Osteocyte (in vitro differentiated cells): ENCODE data around the gene TMEM250. TPM values are rescaled to one million over a fixed set of nuclear protein-coding genes. Genes with fewer than 3 reads are reported as not detected.
A peak's percentile ranks its signal among the peaks of the same experiment; 100 is the strongest.

ENCODE experiments used
- DNase-seq: peaks from one replicate; pipeline ENCODE4 v3.0.0; 2021; ENCODE audit warnings: mixed read lengths; ENCODE audit not compliant: unreplicated experiment; ENCODE audit errors: extremely low spot score
- H3K27ac Mint-ChIP-seq: one replicate; pipeline ENCODE4 v1.8.0; 2021; ENCODE audit warnings: mild to moderate bottlenecking, mixed read lengths; ENCODE audit not compliant: unreplicated experiment
- H3K27me3 Mint-ChIP-seq: one replicate; pipeline ENCODE4 v1.8.0; 2021; ENCODE audit warnings: mixed read lengths; ENCODE audit not compliant: unreplicated experiment
- H3K36me3 Mint-ChIP-seq: one replicate; pipeline ENCODE4 v1.8.0; 2021; ENCODE audit warnings: mixed read lengths; ENCODE audit not compliant: unreplicated experiment
- H3K4me1 Mint-ChIP-seq: one replicate; pipeline ENCODE4 v1.8.0; 2021; ENCODE audit warnings: mixed read lengths; ENCODE audit not compliant: unreplicated experiment
- H3K4me3 Mint-ChIP-seq: one replicate; pipeline ENCODE4 v1.8.0; 2021; ENCODE audit warnings: mild to moderate bottlenecking, moderate library complexity, mixed read lengths; ENCODE audit not compliant: unreplicated experiment
- H3K9me3 Mint-ChIP-seq: one replicate; pipeline ENCODE4 v1.8.0; 2021; ENCODE audit warnings: mixed read lengths; ENCODE audit not compliant: unreplicated experiment
- total RNA-seq: library from RNA; stranded (reverse); gene quantifications from 2 replicates; pipeline ENCODE4 v1.2.1, GENCODE V29; 2021
- TF ChIP-seq, protein P1 (sequence below): fragments of 200-600 bp; sonication (generic); IDR thresholded peaks from 2 replicates; pipeline ENCODE4 v1.5.0; 2021; ENCODE audit warnings: antibody characterized with exemption, mild to moderate bottlenecking, moderate library complexity

Gene TMEM250
- total RNA-seq, 1 donor from 2014 or later, result 34.0 TPM

DNA sequence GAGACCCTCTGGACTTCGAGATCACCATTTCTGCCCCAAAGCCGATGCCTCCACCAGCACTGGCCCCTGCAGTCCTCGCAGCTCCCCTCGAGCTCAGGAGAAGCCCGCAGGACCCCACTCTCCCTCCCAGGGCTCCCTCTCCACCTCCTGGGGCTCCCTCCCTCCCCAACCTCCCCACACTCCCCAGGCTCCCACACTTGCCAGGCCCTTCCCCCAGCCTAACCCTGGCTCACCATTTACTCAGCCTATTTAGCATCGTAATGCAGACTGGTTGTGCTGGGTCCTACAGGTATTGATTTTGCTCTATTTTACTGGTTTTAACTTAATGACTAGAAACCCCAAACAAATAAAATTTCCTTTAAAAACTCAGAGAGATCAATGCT, 23.7 kb upstream of the TMEM250 start:
- no peaks in the 10 kb centered on the region for H3K27me3 Mint-ChIP-seq
- H3K9me3 Mint-ChIP-seq, result no peaks in the 10 kb centered on the region
- H3K4me1 Mint-ChIP-seq, result no peaks in the 10 kb centered on the region
- no peak for DNase-seq
- no peak overlapping the region for H3K4me3 Mint-ChIP-seq
- no peaks in the 10 kb centered on the region for H3K36me3 Mint-ChIP-seq
- H3K27ac Mint-ChIP-seq, result no peak overlapping the region
- TF ChIP-seq, protein P1, sequence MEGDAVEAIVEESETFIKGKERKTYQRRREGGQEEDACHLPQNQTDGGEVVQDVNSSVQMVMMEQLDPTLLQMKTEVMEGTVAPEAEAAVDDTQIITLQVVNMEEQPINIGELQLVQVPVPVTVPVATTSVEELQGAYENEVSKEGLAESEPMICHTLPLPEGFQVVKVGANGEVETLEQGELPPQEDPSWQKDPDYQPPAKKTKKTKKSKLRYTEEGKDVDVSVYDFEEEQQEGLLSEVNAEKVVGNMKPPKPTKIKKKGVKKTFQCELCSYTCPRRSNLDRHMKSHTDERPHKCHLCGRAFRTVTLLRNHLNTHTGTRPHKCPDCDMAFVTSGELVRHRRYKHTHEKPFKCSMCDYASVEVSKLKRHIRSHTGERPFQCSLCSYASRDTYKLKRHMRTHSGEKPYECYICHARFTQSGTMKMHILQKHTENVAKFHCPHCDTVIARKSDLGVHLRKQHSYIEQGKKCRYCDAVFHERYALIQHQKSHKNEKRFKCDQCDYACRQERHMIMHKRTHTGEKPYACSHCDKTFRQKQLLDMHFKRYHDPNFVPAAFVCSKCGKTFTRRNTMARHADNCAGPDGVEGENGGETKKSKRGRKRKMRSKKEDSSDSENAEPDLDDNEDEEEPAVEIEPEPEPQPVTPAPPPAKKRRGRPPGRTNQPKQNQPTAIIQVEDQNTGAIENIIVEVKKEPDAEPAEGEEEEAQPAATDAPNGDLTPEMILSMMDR, result no peak

- Mint-ChIP-seq H3K4me1 (no peaks in the 10 kb centered on the region), H3K27me3 (no peaks in the 10 kb centered on the region), H3K9me3 (no peaks in the 10 kb centered on the region), H3K36me3 (no peaks in the 10 kb centered on the region), H3K27ac (no peak overlapping the region), H3K4me3 (no peak overlapping the region)
- TF ChIP-seq, protein P1, result no peak
- DNase-seq, result no peak
These were observed 23.2 kb upstream of the TMEM250 start for GRCh38 chr9:136141682-136142413.

- TF ChIP-seq, protein P1, result no peak
- Mint-ChIP-seq H3K9me3 (no peaks in the 10 kb centered on the region), H3K4me1 (no peaks in the 10 kb centered on the region), H3K36me3 (no peaks in the 10 kb centered on the region), H3K27ac (no peak overlapping the region), H3K27me3 (peaks cover 1% of the 10 kb centered on the region), H3K4me3 (no peak overlapping the region)
- no peak for DNase-seq
These were observed 22.3 kb upstream of the TMEM250 start for GRCh38 chr9:136140966-136141365.

GRCh38 chr9:136140046-136140445, 21.4 kb upstream of the TMEM250 start:
- no peaks in the 10 kb centered on the region for H3K4me1 Mint-ChIP-seq
- no peaks in the 10 kb centered on the region for H3K36me3 Mint-ChIP-seq
- TF ChIP-seq, protein P1, result no peak
- H3K27me3 Mint-ChIP-seq, result peaks cover 7% of the 10 kb centered on the region
- DNase-seq, result no peak
- no peak overlapping the region for H3K4me3 Mint-ChIP-seq
- no peak overlapping the region for H3K27ac Mint-ChIP-seq
- no peaks in the 10 kb centered on the region for H3K9me3 Mint-ChIP-seq

GRCh38 chr9:136138566-136138965, 19.9 kb upstream of the TMEM250 start:
- TF ChIP-seq, protein P1, result peak; percentile 42
- Mint-ChIP-seq H3K36me3 (no peaks in the 10 kb centered on the region), H3K4me1 (peaks cover 6% of the 10 kb centered on the region), H3K27me3 (peaks cover 17% of the 10 kb centered on the region), H3K4me3 (no peak overlapping the region), H3K9me3 (no peaks in the 10 kb centered on the region), H3K27ac (no peak overlapping the region)
- no peak for DNase-seq
